ENCODE data around the gene HLA-A.

HLA-A gene

GRCh38 chr6:29949934-29950333 lies 7.6 kb downstream of the HLA-A start:
- H3K36me3 ChIP-seq (replicated peaks; ENCODE audit: low read depth, low read length) = peaks cover 8% of the 10 kb centered on the region
- H3K79me2 ChIP-seq (ENCODE audit: low read length) = no peaks in the 10 kb centered on the region
- H3K9me3 ChIP-seq (ENCODE audit: insufficient read depth, low read length) = no peaks in the 10 kb centered on the region
- H3K4me2 ChIP-seq (ENCODE audit: low read length) = no peak overlapping the region
- H3K9ac ChIP-seq (ENCODE audit: low read length) = no peak overlapping the region
- H3K27me3 ChIP-seq (ENCODE audit: low read depth, low read length) = no peaks in the 10 kb centered on the region
- peaks cover 4% of the 10 kb centered on the region for H4K20me1 ChIP-seq (ENCODE audit: insufficient read depth, low read length)
- H3K4me1 ChIP-seq (ENCODE audit: low read length) = no peaks in the 10 kb centered on the region
- no peak overlapping the region for H2AFZ ChIP-seq (ENCODE audit: low read depth, low read length)
- no peak overlapping the region for H3K4me3 ChIP-seq (ENCODE audit: low read length)
- no peak overlapping the region for H3K27ac ChIP-seq (ENCODE audit: low read length)
- TF ChIP-seq EZH2phosphoT487 (IDR thresholded peaks at IDR 0.05; ENCODE audit: low read depth) (no peak), CTCF (IDR thresholded peaks at IDR 0.05; ENCODE audit: low read depth, low read length) (no peak)

- Histone ChIP-seq H3K4me3 (ENCODE audit: low read length) (no peak overlapping the region), H3K36me3 (replicated peaks; ENCODE audit: low read depth, low read length) (no peaks in the 10 kb centered on the region), H3K27ac (ENCODE audit: low read length) (no peak overlapping the region), H3K9ac (ENCODE audit: low read length) (no peak overlapping the region), H3K27me3 (ENCODE audit: low read depth, low read length) (no peaks in the 10 kb centered on the region), H3K4me1 (ENCODE audit: low read length) (no peaks in the 10 kb centered on the region), H3K4me2 (ENCODE audit: low read length) (no peak overlapping the region), H3K9me3 (ENCODE audit: insufficient read depth, low read length) (no peaks in the 10 kb centered on the region), H4K20me1 (ENCODE audit: insufficient read depth, low read length) (no peaks in the 10 kb centered on the region; the same call in 1 of the 2 replicates), H3K79me2 (ENCODE audit: low read length) (no peaks in the 10 kb centered on the region), H2AFZ (ENCODE audit: low read depth, low read length) (no peak overlapping the region)
- TF ChIP-seq EZH2phosphoT487 (IDR thresholded peaks at IDR 0.05; ENCODE audit: low read depth) (no peak), CTCF (IDR thresholded peaks at IDR 0.05; ENCODE audit: low read depth, low read length) (no peak)
Observed at GRCh38 chr6:29951882-29952281, 9.6 kb downstream of the HLA-A start.

GRCh38 chr6:29953001-29953441 lies 10.7 kb downstream of the HLA-A start:
- Histone ChIP-seq H2AFZ (ENCODE audit: low read depth, low read length) (no peak overlapping the region), H3K27me3 (ENCODE audit: low read depth, low read length) (no peaks in the 10 kb centered on the region), H3K36me3 (replicated peaks; ENCODE audit: low read depth, low read length) (no peaks in the 10 kb centered on the region), H3K79me2 (ENCODE audit: low read length) (no peaks in the 10 kb centered on the region), H3K4me1 (ENCODE audit: low read length) (no peaks in the 10 kb centered on the region), H3K9me3 (ENCODE audit: insufficient read depth, low read length) (no peaks in the 10 kb centered on the region), H3K9ac (ENCODE audit: low read length) (no peak overlapping the region), H4K20me1 (ENCODE audit: insufficient read depth, low read length) (no peaks in the 10 kb centered on the region), H3K4me3 (ENCODE audit: low read length) (no peak overlapping the region), H3K4me2 (ENCODE audit: low read length) (no peak overlapping the region), H3K27ac (ENCODE audit: low read length) (no peak overlapping the region)
- no peak for TF ChIP-seq CTCF (IDR thresholded peaks at IDR 0.05; ENCODE audit: low read depth, low read length)
- no peak for TF ChIP-seq EZH2phosphoT487 (IDR thresholded peaks at IDR 0.05; ENCODE audit: low read depth)

- Histone ChIP-seq H3K9me3 (ENCODE audit: insufficient read depth, low read length) (no peaks in the 10 kb centered on the region), H3K4me3 (ENCODE audit: low read length) (no peak overlapping the region), H3K36me3 (replicated peaks; ENCODE audit: low read depth, low read length) (no peaks in the 10 kb centered on the region), H2AFZ (ENCODE audit: low read depth, low read length) (no peak overlapping the region), H3K4me1 (ENCODE audit: low read length) (peaks cover 5% of the 10 kb centered on the region), H4K20me1 (ENCODE audit: insufficient read depth, low read length) (no peaks in the 10 kb centered on the region), H3K9ac (ENCODE audit: low read length) (no peak overlapping the region), H3K79me2 (ENCODE audit: low read length) (no peaks in the 10 kb centered on the region), H3K27ac (ENCODE audit: low read length) (no peak overlapping the region), H3K4me2 (ENCODE audit: low read length) (no peak overlapping the region), H3K27me3 (ENCODE audit: low read depth, low read length) (no peaks in the 10 kb centered on the region)
- TF ChIP-seq CTCF (IDR thresholded peaks at IDR 0.05; ENCODE audit: low read depth, low read length) (no peak), EZH2phosphoT487 (IDR thresholded peaks at IDR 0.05; ENCODE audit: low read depth) (no peak)
Observed at GRCh38 chr6:29953686-29954085, 11.4 kb downstream of the HLA-A start.
